MCF 10A (cell line): ENCODE measurements around the gene COX19. TPM values are rescaled to one million over a fixed set of nuclear protein-coding genes. Genes with fewer than 3 reads are reported as not detected.

Experiments
- BruUV-seq: library from RNA; stranded (reverse); fragments of 400-500 nt; replicated peaks from 2 replicates; lab custom pipeline; 2021; lab: Mats Ljungman, UMichigan
- CTCF ChIA-PET: fragments of 300-600 bp; sonication (Branson Sonifier 250); formaldehyde crosslinking; extraction: SDS; loops from one replicate; lab custom pipeline; 2021; ENCODE audit warnings: antibody characterized with exemption, inconsistent platforms; lab: Yijun Ruan, JAX
- POLR2A ChIA-PET: fragments of 300-600, 350-650 bp; sonication (Branson Sonifier 250); formaldehyde crosslinking; extraction: SDS; loops from one replicate; lab custom pipeline; 2020; ENCODE audit warnings: antibody characterized with exemption, inconsistent platforms; lab: Yijun Ruan, JAX
- DNase-seq: peaks from one replicate; pipeline ENCODE4 v3.0.0-alpha.2; 2018; ENCODE audit not compliant: unreplicated experiment
- H3K27ac Mint-ChIP-seq: one replicate; pipeline ENCODE4 v1.8.0; 2022; ENCODE audit warnings: mild to moderate bottlenecking, low read depth, mixed read lengths; ENCODE audit not compliant: unreplicated experiment
- H3K27me3 Mint-ChIP-seq: one replicate; pipeline ENCODE4 v1.8.0; 2022; ENCODE audit warnings: mixed read lengths; ENCODE audit not compliant: insufficient read depth, unreplicated experiment
- H3K36me3 Mint-ChIP-seq: one replicate; pipeline ENCODE4 v1.8.0; 2022; ENCODE audit warnings: mild to moderate bottlenecking, moderate library complexity, mixed read lengths; ENCODE audit not compliant: insufficient read depth, unreplicated experiment
- H3K4me1 Mint-ChIP-seq: one replicate; pipeline ENCODE4 v1.8.0; 2022; ENCODE audit warnings: mixed read lengths; ENCODE audit not compliant: insufficient read depth, unreplicated experiment
- H3K4me3 Mint-ChIP-seq: one replicate; pipeline ENCODE4 v1.8.0; 2022; ENCODE audit warnings: mild to moderate bottlenecking, moderate library complexity, mixed read lengths; ENCODE audit not compliant: unreplicated experiment
- H3K9me3 Mint-ChIP-seq: one replicate; pipeline ENCODE4 v1.8.0; 2022; ENCODE audit warnings: mixed read lengths; ENCODE audit not compliant: unreplicated experiment
- intact Hi-C: fragments of 100-400 bp; cut with micrococcal nuclease; formaldehyde crosslinking; loops from 2 replicates; pipeline ENCODE4 v1.14.1; 2022
- total RNA-seq: library from RNA; stranded (reverse); gene quantifications from 2 replicates; pipeline ENCODE4 v1.2.3, GENCODE V29; 2022
- TF ChIP-seq, protein P1 (sequence below): fragments of 200-600 bp; IDR thresholded peaks from one replicate; pipeline ENCODE4 v1.8.0; 2022; ENCODE audit warnings: antibody characterized with exemption, mild to moderate bottlenecking; ENCODE audit not compliant: unreplicated experiment

COX19 gene
- total RNA-seq, 1 experiment from 2014 or later, result 16.5 TPM

DNA sequence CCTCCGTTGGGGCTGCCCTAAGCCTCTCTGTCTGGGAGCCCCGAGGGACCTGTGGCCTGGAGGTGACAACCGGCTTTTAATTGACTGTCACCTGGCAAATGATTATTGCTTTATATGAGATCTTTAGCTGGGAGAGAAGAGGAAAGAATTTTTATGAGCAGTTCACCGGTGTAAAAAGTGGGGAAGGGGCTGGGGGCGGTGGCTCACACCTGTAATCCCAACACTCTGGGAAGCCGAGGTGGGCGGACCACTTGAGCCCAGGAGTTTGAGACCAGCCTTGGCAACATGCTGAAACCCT, 2.6 kb upstream of the COX19 start:
- Mint-ChIP-seq H3K36me3 (peaks cover 9% of the 10 kb centered on the region), H3K27me3 (no peaks in the 10 kb centered on the region), H3K4me3 (no peak overlapping the region), H3K27ac (no peak overlapping the region), H3K9me3 (no peaks in the 10 kb centered on the region), H3K4me1 (no peaks in the 10 kb centered on the region)
- TF ChIP-seq, protein P1, sequence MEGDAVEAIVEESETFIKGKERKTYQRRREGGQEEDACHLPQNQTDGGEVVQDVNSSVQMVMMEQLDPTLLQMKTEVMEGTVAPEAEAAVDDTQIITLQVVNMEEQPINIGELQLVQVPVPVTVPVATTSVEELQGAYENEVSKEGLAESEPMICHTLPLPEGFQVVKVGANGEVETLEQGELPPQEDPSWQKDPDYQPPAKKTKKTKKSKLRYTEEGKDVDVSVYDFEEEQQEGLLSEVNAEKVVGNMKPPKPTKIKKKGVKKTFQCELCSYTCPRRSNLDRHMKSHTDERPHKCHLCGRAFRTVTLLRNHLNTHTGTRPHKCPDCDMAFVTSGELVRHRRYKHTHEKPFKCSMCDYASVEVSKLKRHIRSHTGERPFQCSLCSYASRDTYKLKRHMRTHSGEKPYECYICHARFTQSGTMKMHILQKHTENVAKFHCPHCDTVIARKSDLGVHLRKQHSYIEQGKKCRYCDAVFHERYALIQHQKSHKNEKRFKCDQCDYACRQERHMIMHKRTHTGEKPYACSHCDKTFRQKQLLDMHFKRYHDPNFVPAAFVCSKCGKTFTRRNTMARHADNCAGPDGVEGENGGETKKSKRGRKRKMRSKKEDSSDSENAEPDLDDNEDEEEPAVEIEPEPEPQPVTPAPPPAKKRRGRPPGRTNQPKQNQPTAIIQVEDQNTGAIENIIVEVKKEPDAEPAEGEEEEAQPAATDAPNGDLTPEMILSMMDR, result no peak
- ChIA-PET CTCF (interaction anchor here (1.0 to 4.1 kb wide), 2 partner anchors 10 to 14 kb away, joined by 4 to 27 read pairs; no protein-coding TSS in a partner anchor), POLR2A (no interaction called here)
- DNase-seq, result no peak
- intact Hi-C loops, result no loop called here
- BruUV-seq, result no TSS peak

DNA sequence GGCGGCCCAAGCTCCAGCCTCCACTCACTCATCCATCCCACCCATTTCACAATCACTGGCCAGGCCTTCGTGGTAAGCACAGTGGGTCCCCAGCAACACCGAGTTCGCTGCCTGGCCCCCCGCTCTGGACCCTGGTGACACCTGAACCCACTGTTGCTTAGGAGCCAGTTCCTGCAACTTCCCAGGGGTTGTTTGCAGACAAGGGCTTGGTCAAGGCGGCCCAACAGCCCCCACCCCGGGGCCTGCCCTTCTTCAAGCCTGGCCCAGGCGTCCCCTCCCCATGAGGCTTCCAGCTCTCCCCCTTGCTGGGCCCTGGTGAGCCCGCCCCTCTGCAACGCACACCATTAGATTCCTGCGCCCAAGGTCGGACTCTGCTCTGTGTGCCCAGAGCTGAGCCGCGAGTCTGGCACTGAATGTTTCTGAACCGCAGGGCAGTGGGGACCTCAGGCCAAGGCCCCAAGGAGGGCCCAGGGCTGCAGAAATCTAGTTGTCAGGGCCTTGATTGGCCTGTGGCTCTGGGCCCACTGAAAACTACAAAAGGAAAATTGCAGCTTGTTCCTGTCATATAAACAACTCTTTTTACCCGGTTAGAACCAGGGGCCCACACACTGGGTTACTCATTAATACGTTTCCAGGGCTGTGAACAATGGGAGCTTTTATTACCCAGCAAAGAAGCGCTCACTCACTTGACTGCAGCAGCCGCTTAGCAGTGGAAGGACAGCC, 2.1 kb upstream of the COX19 start:
- no TSS peak for BruUV-seq
- TF ChIP-seq, protein P1, result no peak
- ChIA-PET CTCF (interaction anchor here (1.0 to 4.1 kb wide), 2 partner anchors 11 to 15 kb away, joined by 4 to 27 read pairs; no protein-coding TSS in a partner anchor), POLR2A (no interaction called here)
- intact Hi-C loops, result no loop called here
- H3K27me3 Mint-ChIP-seq, result no peaks in the 10 kb centered on the region
- H3K27ac Mint-ChIP-seq, result no peak overlapping the region
- H3K36me3 Mint-ChIP-seq, result peaks cover 15% of the 10 kb centered on the region
- H3K9me3 Mint-ChIP-seq, result no peaks in the 10 kb centered on the region
- DNase-seq, result no peak
- no peak overlapping the region for H3K4me3 Mint-ChIP-seq
- H3K4me1 Mint-ChIP-seq, result no peaks in the 10 kb centered on the region

DNA sequence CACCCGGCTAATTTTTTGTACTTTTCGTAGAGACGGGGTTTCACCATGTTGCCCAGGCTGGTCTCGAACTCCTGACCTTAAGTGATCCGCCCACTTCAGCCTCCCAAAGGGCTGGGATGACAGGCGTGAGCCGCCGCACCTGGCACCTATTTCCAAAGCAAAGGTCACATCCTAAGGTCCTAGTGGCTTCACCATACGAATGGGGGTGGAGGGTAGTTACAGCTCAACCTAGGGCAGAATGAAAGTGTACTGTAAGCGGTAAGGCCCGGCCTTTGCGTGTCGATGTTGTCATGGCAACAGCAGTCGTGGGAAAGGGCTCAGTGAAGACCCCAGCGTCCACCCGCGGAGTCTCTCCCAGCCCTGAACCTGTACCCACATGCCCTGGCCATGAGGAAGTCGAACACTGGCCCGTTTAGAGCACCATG, 1.6 kb upstream of the COX19 start:
- no peak overlapping the region for H3K27ac Mint-ChIP-seq
- TF ChIP-seq, protein P1, result no peak
- H3K9me3 Mint-ChIP-seq, result no peaks in the 10 kb centered on the region
- H3K27me3 Mint-ChIP-seq, result no peaks in the 10 kb centered on the region
- H3K4me1 Mint-ChIP-seq, result no peaks in the 10 kb centered on the region
- DNase-seq, result no peak
- intact Hi-C loops, result no loop called here
- CTCF ChIA-PET, result interaction anchor here (0.6 to 4.1 kb wide), 2 partner anchors 15 to 206 kb away, joined by 3 to 27 read pairs; no protein-coding TSS in a partner anchor
- peaks cover 20% of the 10 kb centered on the region for H3K36me3 Mint-ChIP-seq
- POLR2A ChIA-PET, result no interaction called here
- no TSS peak for BruUV-seq
- no peak overlapping the region for H3K4me3 Mint-ChIP-seq

DNA sequence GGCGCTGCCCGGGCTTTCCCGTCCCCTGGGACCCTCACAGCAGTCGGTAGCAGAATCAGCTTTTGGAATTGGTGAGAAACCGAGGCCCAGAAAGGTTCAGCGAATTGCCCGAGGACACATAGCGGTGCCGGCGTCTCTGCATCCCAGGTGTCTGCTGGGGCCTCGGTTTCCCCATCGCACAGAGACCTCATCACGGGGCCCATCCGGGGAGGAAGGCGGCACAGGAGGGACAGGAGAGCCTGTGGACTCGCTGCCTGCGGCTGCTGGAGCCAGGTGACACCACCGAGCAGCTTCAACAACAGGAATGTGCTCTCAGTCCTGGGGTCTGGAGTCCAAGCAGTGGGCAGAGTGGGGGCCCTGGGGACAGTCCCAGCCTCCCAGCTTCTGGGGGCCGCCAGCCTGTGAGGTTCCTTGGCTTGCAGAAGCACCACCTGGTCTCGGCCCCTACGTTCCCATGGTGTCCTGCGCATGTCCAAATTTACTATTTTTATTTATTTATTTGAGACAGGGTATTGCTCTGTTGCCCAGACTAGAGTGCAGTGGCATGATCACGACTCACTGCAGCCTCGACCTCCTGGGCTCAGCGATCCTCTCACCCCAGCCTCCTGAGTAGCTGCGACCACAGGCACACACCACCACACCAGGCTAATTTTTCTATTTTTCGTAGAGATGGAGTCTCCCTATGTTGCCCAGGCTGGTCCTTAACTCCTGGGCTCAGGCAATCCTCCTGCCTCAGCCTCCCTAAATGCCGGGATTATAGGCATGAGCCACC, 539 bp upstream of the COX19 start:
- CTCF ChIA-PET, result interaction anchor here (0.7 to 4.1 kb wide), 4 partner anchors 16 to 110 kb away, joined by 3 to 27 read pairs (median 14); no protein-coding TSS in a partner anchor
- peak overlapping the region; percentile 79 for H3K27ac Mint-ChIP-seq

More for the DNA sequence above, 539 bp upstream of the COX19 start:
- intact Hi-C loops, result loop anchor here (2.0 kb wide), 1 partner anchor 39 kb away; no protein-coding TSS in a partner anchor
- Mint-ChIP-seq H3K4me1 (no peaks in the 10 kb centered on the region), H3K4me3 (peak overlapping the region; percentile 87), H3K9me3 (no peaks in the 10 kb centered on the region), H3K36me3 (peaks cover 31% of the 10 kb centered on the region), H3K27me3 (no peaks in the 10 kb centered on the region)
- BruUV-seq, result no TSS peak
- TF ChIP-seq, protein P1, result no peak
- DNase-seq, result no peak
- POLR2A ChIA-PET, result interaction anchor here (0.8 to 2.9 kb wide), 11 partner anchors 10 to 103 kb away, joined by 3 to 15 read pairs (median 5); partner anchors contain the start of gene ADAP1
